OCI-LY3 (cell line): ENCODE results near the gene PKIG.

Experiments used
- H2AFZ ChIP-seq: fragments of 200-600, 300-600 bp; shearing (Covaris generic); 2 replicates; pipeline ENCODE4 v1.6.0; 2014; ENCODE audit warnings: antibody characterized with exemption, low read depth, low read length
- H3K27ac ChIP-seq: fragments of 200-600, 300-600 bp; sonication (generic); 2 replicates; pipeline ENCODE4 v1.5.1; 2014; ENCODE audit warnings: mild to moderate bottlenecking, low read length, moderate library complexity, mixed read lengths
- H3K27me3 ChIP-seq: fragments of 200-600, 300-600 bp; sonication (generic); 2 replicates; pipeline ENCODE4 v1.6.1; 2014; ENCODE audit warnings: low read depth, low read length, mixed read lengths
- H3K36me3 ChIP-seq: fragments of 200-600, 300-600 bp; sonication (generic); replicated peaks from 2 replicates; pipeline ENCODE3; 2014; ENCODE audit warnings: low read depth, low read length, mixed read lengths
- H3K4me1 ChIP-seq: fragments of 300-600, 200-600 bp; sonication (generic); 2 replicates; pipeline ENCODE4 v1.6.1; 2014; ENCODE audit warnings: low read length, mixed read lengths
- H3K4me2 ChIP-seq: fragments of 200-600, 300-600 bp; sonication (generic); 2 replicates; pipeline ENCODE4 v1.6.1; 2014; ENCODE audit warnings: low read length, mixed read lengths
- H3K4me3 ChIP-seq: fragments of 300-600, 200-600 bp; sonication (generic); 2 replicates; pipeline ENCODE4 v1.5.1; 2014; ENCODE audit warnings: antibody characterized with exemption, mild to moderate bottlenecking, low read length, moderate library complexity
- H3K79me2 ChIP-seq: fragments of 300-600, 200-600 bp; shearing (Covaris generic); 2 replicates; pipeline ENCODE4 v1.6.1; 2014; ENCODE audit warnings: mild to moderate bottlenecking, low read length, mixed read lengths
- H3K9ac ChIP-seq: fragments of 300-600, 200-600 bp; shearing (Covaris generic); 2 replicates; pipeline ENCODE4 v1.6.0; 2014; ENCODE audit warnings: mild to moderate bottlenecking, low read length, moderate library complexity
- H3K9me3 ChIP-seq: fragments of 200-600, 300-600 bp; shearing (Covaris generic); 2 replicates; pipeline ENCODE4 v1.6.1; 2014; ENCODE audit warnings: low read length, mixed read lengths; ENCODE audit not compliant: insufficient read depth
- H4K20me1 ChIP-seq: fragments of 200-600, 300-600 bp; sonication (generic); 2 replicates; pipeline ENCODE4 v1.6.1; 2016; ENCODE audit warnings: low read length, mixed read lengths; ENCODE audit not compliant: insufficient read depth
- CTCF ChIP-seq: fragments of 200-600, 300-600 bp; sonication (generic); IDR thresholded peaks from 2 replicates; pipeline ENCODE4 v1.5.1; 2014; ENCODE audit warnings: antibody characterized with exemption, low read length, low read depth
- EZH2phosphoT487 ChIP-seq: fragments of 200-600 bp; shearing (Covaris generic); IDR thresholded peaks from 2 replicates; pipeline ENCODE4 v1.6.1; 2018; ENCODE audit warnings: antibody characterized with exemption, mixed run types, low read depth

PKIG gene

GRCh38 chr20:44620030-44620429, 37.7 kb downstream of the PKIG start:
- Histone ChIP-seq H3K79me2 (peaks cover 9% of the 10 kb centered on the region), H4K20me1 (peaks cover 49% of the 10 kb centered on the region), H3K27me3 (no peaks in the 10 kb centered on the region), H3K36me3 (peaks cover 97% of the 10 kb centered on the region), H3K9me3 (no peaks in the 10 kb centered on the region), H3K27ac (peak overlapping the region; percentile 5), H3K4me3 (no peak overlapping the region), H3K4me2 (no peak overlapping the region), H2AFZ (no peak overlapping the region), H3K9ac (no peak overlapping the region), H3K4me1 (no peaks in the 10 kb centered on the region)
- TF ChIP-seq EZH2phosphoT487 (no peak), CTCF (no peak)

DNA sequence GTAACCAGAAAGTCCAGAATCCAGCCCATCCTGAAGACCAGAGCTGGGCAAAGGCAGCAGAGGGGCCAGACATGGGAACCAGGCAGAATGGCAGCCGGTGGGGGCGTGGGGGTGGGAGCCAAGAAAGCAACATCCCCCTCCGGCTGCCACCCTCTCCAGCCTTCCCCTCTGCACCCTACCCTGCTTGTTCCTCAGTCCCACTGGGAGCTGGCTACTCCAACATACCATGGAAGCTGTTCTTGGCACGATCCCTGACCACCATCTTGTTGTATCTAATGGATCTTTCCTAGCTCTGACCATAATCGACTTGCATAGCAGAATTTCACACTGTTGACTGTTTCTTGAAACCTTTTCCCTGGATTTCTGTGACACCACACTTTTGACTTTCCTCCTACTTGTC, 38.9 kb downstream of the PKIG start:
- Histone ChIP-seq H3K27me3 (no peaks in the 10 kb centered on the region), H3K4me3 (no peak overlapping the region), H3K79me2 (peaks cover under 1% of the 10 kb centered on the region; the same call in 1 of the 2 replicates), H4K20me1 (peaks cover 36% of the 10 kb centered on the region), H3K36me3 (peaks cover 95% of the 10 kb centered on the region), H3K9me3 (no peaks in the 10 kb centered on the region), H2AFZ (no peak overlapping the region), H3K9ac (no peak overlapping the region), H3K4me2 (no peak overlapping the region), H3K4me1 (no peaks in the 10 kb centered on the region), H3K27ac (no peak overlapping the region)
- TF ChIP-seq CTCF (no peak), EZH2phosphoT487 (no peak)

DNA sequence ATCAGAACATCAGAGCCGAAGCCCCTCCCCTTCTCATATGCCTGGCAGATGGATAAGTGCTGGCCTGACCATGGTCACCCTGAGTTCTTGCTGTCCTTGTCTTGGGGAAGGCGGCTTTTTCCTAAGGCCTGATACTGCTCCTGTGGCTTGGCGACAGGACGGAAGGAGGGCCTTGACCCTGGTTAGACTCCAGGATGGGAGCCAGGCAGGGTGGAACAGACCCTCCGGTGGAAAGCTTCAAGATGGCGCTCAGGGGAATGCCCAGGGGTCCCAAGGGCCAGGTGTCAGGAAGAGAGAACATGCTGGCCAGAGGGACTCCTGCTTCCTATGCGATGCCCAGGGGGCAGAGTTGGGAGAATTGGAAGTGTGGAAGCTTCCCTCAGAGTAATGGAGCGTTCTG, 39.6 kb downstream of the PKIG start:
- TF ChIP-seq CTCF, result no peak
- TF ChIP-seq EZH2phosphoT487, result no peak
- Histone ChIP-seq H2AFZ (no peak overlapping the region), H3K9ac (no peak overlapping the region), H3K4me1 (no peaks in the 10 kb centered on the region), H3K9me3 (no peaks in the 10 kb centered on the region), H4K20me1 (peaks cover 30% of the 10 kb centered on the region), H3K79me2 (no peaks in the 10 kb centered on the region; the same call in 1 of the 2 replicates), H3K4me3 (no peak overlapping the region), H3K27ac (no peak overlapping the region), H3K4me2 (no peak overlapping the region), H3K27me3 (no peaks in the 10 kb centered on the region), H3K36me3 (peaks cover 92% of the 10 kb centered on the region)

- Histone ChIP-seq H4K20me1 (peaks cover 24% of the 10 kb centered on the region), H3K9me3 (no peaks in the 10 kb centered on the region), H3K36me3 (peaks cover 88% of the 10 kb centered on the region), H2AFZ (no peak overlapping the region), H3K79me2 (no peaks in the 10 kb centered on the region), H3K4me1 (no peaks in the 10 kb centered on the region), H3K27me3 (no peaks in the 10 kb centered on the region), H3K27ac (no peak overlapping the region), H3K4me2 (no peak overlapping the region), H3K4me3 (no peak overlapping the region), H3K9ac (no peak overlapping the region)
- TF ChIP-seq EZH2phosphoT487 (no peak), CTCF (no peak)
Observed at GRCh38 chr20:44622501-44623270, 40.3 kb downstream of the PKIG start.
